Muscle layer of colon (tissue), 2 donors: ENCODE data around the gene FBRSL1.
"Not testable (repeated sequence)": the region's sequence is repeated elsewhere in the genome, so short reads cannot be mapped to it uniquely, and the experiment has no call there.

ENCODE experiments used
- H3K27ac ChIP-seq: one replicate; pipeline ENCODE4 v1.7.0; 2013; ENCODE audit warnings: low read depth, mild to moderate bottlenecking, low read length, moderate library complexity
- H3K27me3 ChIP-seq, 2 donors: one replicate each; pipeline ENCODE4 v1.7.0; 2013; ENCODE audit warnings: low read length in 2 of 2, mild to moderate bottlenecking in 2 of 2; ENCODE audit not compliant: insufficient read depth in 2 of 2, control insufficient read depth in 1 of 2
- H3K36me3 ChIP-seq: one replicate; pipeline ENCODE4 v1.7.0; 2013; ENCODE audit warnings: mild to moderate bottlenecking, low read length; ENCODE audit not compliant: insufficient read depth
- H3K4me1 ChIP-seq: one replicate; pipeline ENCODE4 v1.7.0; 2013; ENCODE audit warnings: mild to moderate bottlenecking, low read length; ENCODE audit not compliant: insufficient read depth
- H3K4me3 ChIP-seq, 2 donors: one replicate each; pipeline ENCODE4 v1.7.0; 2013; ENCODE audit warnings: low read length in 2 of 2, low read depth in 1 of 2, mild to moderate bottlenecking in 1 of 2, moderate library complexity in 1 of 2
- H3K9ac ChIP-seq: one replicate; pipeline ENCODE4 v1.7.0; 2013; ENCODE audit warnings: low read length
- H3K9me3 ChIP-seq: one replicate; pipeline ENCODE4 v1.7.0; 2013; ENCODE audit warnings: mild to moderate bottlenecking, low read length
- donor health status: abdominal sarcoma.
- donor health status: Adenocarcinoma of cecum.

FBRSL1 gene

GRCh38 chr12:132474799-132475303, 15.1 kb upstream of the FBRSL1 start:
- not testable (repeated sequence) for H3K9me3 ChIP-seq, H3K27ac ChIP-seq, H3K27me3 ChIP-seq, H3K36me3 ChIP-seq, H3K4me3 ChIP-seq, H3K4me1 ChIP-seq, H3K9ac ChIP-seq

- Histone ChIP-seq H3K27ac (no peak overlapping the region), H3K27me3 (peaks cover 0 to 4% of the 10 kb centered on the region in 2 donors), H3K4me3 (no peak overlapping the region), H3K4me1 (no peaks in the 10 kb centered on the region), H3K36me3 (no peaks in the 10 kb centered on the region), H3K9me3 (no peaks in the 10 kb centered on the region), H3K9ac (no peak overlapping the region)
These were observed 14.5 kb upstream of the FBRSL1 start for GRCh38 chr12:132475304-132476037.

GRCh38 chr12:132476038-132476414, 13.9 kb upstream of the FBRSL1 start:
- Histone ChIP-seq H3K27ac (no peak overlapping the region), H3K9ac (no peak overlapping the region), H3K4me3 (no peak overlapping the region), H3K9me3 (no peaks in the 10 kb centered on the region), H3K27me3 (peaks cover 0 to 4% of the 10 kb centered on the region in 2 donors), H3K36me3 (no peaks in the 10 kb centered on the region), H3K4me1 (no peaks in the 10 kb centered on the region)

GRCh38 chr12:132476421-132476820, 13.5 kb upstream of the FBRSL1 start:
- Histone ChIP-seq H3K27me3 (peaks cover 0 to 4% of the 10 kb centered on the region in 2 donors), H3K4me1 (no peaks in the 10 kb centered on the region), H3K4me3 (no peak overlapping the region), H3K9ac (no peak overlapping the region), H3K9me3 (no peaks in the 10 kb centered on the region), H3K27ac (no peak overlapping the region), H3K36me3 (no peaks in the 10 kb centered on the region)

GRCh38 chr12:132477017-132477702, 12.8 kb upstream of the FBRSL1 start:
- H3K27me3 ChIP-seq = no peaks in the 10 kb centered on the region
- no peak overlapping the region for H3K4me3 ChIP-seq
- no peaks in the 10 kb centered on the region for H3K4me1 ChIP-seq
- no peak overlapping the region for H3K9ac ChIP-seq
- no peaks in the 10 kb centered on the region for H3K36me3 ChIP-seq
- H3K9me3 ChIP-seq = no peaks in the 10 kb centered on the region
- no peak overlapping the region for H3K27ac ChIP-seq

GRCh38 chr12:132477703-132478432, 12.1 kb upstream of the FBRSL1 start:
- no peak overlapping the region for H3K4me3 ChIP-seq
- H3K9ac ChIP-seq = no peak overlapping the region
- no peaks in the 10 kb centered on the region for H3K4me1 ChIP-seq
- no peaks in the 10 kb centered on the region for H3K27me3 ChIP-seq
- H3K36me3 ChIP-seq = no peaks in the 10 kb centered on the region
- no peak overlapping the region for H3K27ac ChIP-seq
- H3K9me3 ChIP-seq = no peaks in the 10 kb centered on the region

- H3K4me3 ChIP-seq = no peak overlapping the region
- H3K4me1 ChIP-seq = no peaks in the 10 kb centered on the region
- H3K9me3 ChIP-seq = no peaks in the 10 kb centered on the region
- no peak overlapping the region for H3K27ac ChIP-seq
- no peak overlapping the region for H3K9ac ChIP-seq
- no peaks in the 10 kb centered on the region for H3K27me3 ChIP-seq
- H3K36me3 ChIP-seq = no peaks in the 10 kb centered on the region
These were observed 11.5 kb upstream of the FBRSL1 start for GRCh38 chr12:132478433-132478803.

GRCh38 chr12:132478845-132479244, 11.1 kb upstream of the FBRSL1 start:
- Histone ChIP-seq H3K4me1 (no peaks in the 10 kb centered on the region), H3K27ac (no peak overlapping the region), H3K9me3 (no peaks in the 10 kb centered on the region), H3K27me3 (no peaks in the 10 kb centered on the region), H3K4me3 (no peak overlapping the region), H3K9ac (no peak overlapping the region), H3K36me3 (no peaks in the 10 kb centered on the region)

- no peaks in the 10 kb centered on the region for H3K9me3 ChIP-seq
- no peaks in the 10 kb centered on the region for H3K36me3 ChIP-seq
- H3K27ac ChIP-seq = no peak overlapping the region
- no peaks in the 10 kb centered on the region for H3K4me1 ChIP-seq
- H3K9ac ChIP-seq = no peak overlapping the region
- H3K4me3 ChIP-seq = no peak overlapping the region
- H3K27me3 ChIP-seq = no peaks in the 10 kb centered on the region
These were observed 10.7 kb upstream of the FBRSL1 start for GRCh38 chr12:132479291-132479690.

GRCh38 chr12:132479938-132480622, 9.9 kb upstream of the FBRSL1 start:
- Histone ChIP-seq H3K27me3 (no peaks in the 10 kb centered on the region), H3K4me1 (no peaks in the 10 kb centered on the region), H3K36me3 (no peaks in the 10 kb centered on the region), H3K27ac (no peak overlapping the region), H3K9ac (no peak overlapping the region), H3K4me3 (no peak overlapping the region), H3K9me3 (no peaks in the 10 kb centered on the region)

- no peak overlapping the region for H3K4me3 ChIP-seq
- H3K27ac ChIP-seq = no peak overlapping the region
These were observed 9.3 kb upstream of the FBRSL1 start for GRCh38 chr12:132480623-132481132.

More at GRCh38 chr12:132480623-132481132, 9.3 kb upstream of the FBRSL1 start:
- H3K4me1 ChIP-seq = no peaks in the 10 kb centered on the region
- no peak overlapping the region for H3K9ac ChIP-seq
- no peaks in the 10 kb centered on the region for H3K27me3 ChIP-seq
- no peaks in the 10 kb centered on the region for H3K9me3 ChIP-seq
- no peaks in the 10 kb centered on the region for H3K36me3 ChIP-seq
